Lower leg skin (tissue), 3 donors: ENCODE data around the gene NUDT16L1.

Experiments used
- CTCF ChIP-seq, 3 donors: fragments of 450-650 bp; IDR thresholded peaks; one replicate each; pipeline ENCODE4 v1.5.1; 2016; ENCODE audit warnings: antibody characterized with exemption in 3 of 3, mild to moderate bottlenecking in 3 of 3, moderate library complexity in 2 of 3
- POLR2A ChIP-seq, 2 donors: fragments of 450-650 bp; IDR thresholded peaks; one replicate each; pipeline ENCODE4 v1.6.1; 2016 to 2017; ENCODE audit warnings: antibody characterized with exemption in 2 of 2, mild to moderate bottlenecking in 1 of 2, moderate library complexity in 1 of 2

GRCh38 chr16:4663465-4663776 is 29.9 kb upstream of the NUDT16L1 start:
- TF ChIP-seq POLR2A (IDR thresholded peaks at IDR 0.05): no peak
- no peak for TF ChIP-seq CTCF (IDR thresholded peaks at IDR 0.05)
